Central memory CD8-positive, alpha-beta T cell (primary cell): Measurements from ENCODE around the gene PCP4L1.

Experiments
- ATAC-seq: fragments of 150-1000 bp; cut with Tn5 transposase; replicated peaks from 2 replicates; pipeline ENCODE4 v1.10.0; 2022; ENCODE audit warnings: mild to moderate bottlenecking, moderate FRiP score, moderate number of reproducible peaks; ENCODE audit not compliant: poor library complexity, severe bottlenecking; ENCODE audit errors: extremely low read depth
- DNase-seq, 2 donors: peaks; one replicate each; pipeline ENCODE4 v3.0.0; 2021; ENCODE audit warnings: low spot score in 2 of 2
- H3K27ac Mint-ChIP-seq: one replicate; pipeline ENCODE4 v1.8.0; 2022; ENCODE audit warnings: low read depth, mild to moderate bottlenecking, moderate library complexity, mixed read lengths
- H3K27me3 Mint-ChIP-seq: one replicate; pipeline ENCODE4 v1.8.0; 2022; ENCODE audit warnings: mixed read lengths
- H3K36me3 Mint-ChIP-seq: one replicate; pipeline ENCODE4 v1.8.0; 2022; ENCODE audit warnings: mild to moderate bottlenecking, moderate library complexity, mixed read lengths; ENCODE audit not compliant: insufficient read depth
- H3K4me1 Mint-ChIP-seq: one replicate; pipeline ENCODE4 v1.8.0; 2022; ENCODE audit warnings: mixed read lengths
- H3K4me3 Mint-ChIP-seq: one replicate; pipeline ENCODE4 v1.8.0; 2022; ENCODE audit warnings: mild to moderate bottlenecking, moderate library complexity, mixed read lengths
- H3K9me3 Mint-ChIP-seq: one replicate; pipeline ENCODE4 v1.8.0; 2022; ENCODE audit warnings: mixed read lengths

The PCP4L1 gene

DNA sequence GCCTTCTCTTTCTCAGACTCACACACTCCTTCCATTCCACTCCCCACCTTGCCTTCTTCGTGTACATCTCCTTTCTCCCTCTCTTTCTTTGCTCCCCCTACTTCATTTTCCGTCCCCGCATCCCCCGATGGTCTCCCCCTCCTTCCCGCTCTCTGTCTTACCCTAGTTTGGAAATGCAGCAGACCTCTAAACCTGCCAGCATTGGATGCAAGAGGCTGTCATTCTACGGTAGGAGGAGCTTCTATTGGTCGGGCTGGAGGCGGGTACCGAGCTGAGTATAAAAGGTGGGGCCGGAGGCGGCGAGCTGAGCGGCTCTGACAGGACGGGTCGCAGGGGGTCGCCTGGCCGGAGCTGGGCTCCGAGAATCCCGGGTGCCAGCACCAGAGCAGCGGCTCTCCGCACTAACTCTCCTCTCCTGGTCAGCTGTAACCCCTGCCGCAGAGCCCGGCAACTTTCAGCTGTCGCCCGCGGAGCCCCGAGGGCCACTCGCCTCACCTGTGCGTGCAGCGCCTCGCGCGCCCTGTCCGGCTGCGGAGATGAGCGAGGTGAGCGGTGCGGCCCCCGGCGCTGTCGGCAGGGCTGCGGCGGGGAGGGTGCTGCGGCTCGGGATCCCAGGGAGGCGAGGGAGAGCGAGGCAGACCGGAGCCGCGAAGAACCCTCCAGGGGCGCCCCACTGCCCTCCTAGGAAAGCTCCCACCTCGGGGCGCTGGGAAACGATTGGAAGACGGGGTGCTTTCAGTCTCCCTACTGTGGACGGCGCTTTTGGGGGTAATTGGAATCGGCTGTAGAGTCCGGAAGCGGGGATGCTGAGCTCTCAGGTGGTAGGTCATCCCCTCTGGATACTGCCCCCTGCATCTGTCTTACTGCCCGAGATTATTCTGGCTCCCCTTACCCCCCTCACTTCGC is at the start of gene PCP4L1:
Gene PCP4L1, plus strand, starts transcription at position 307 of the 906 bp plus-strand sequence. Its CDS starts 230 bp downstream, at position 537.
- Mint-ChIP-seq H3K4me1 (peaks cover 21% of the 10 kb centered on the region), H3K4me3 (peak within 1 kb of the TSS; percentile 72), H3K36me3 (peaks cover 2% of the 10 kb centered on the region), H3K27me3 (peaks cover 65% of the 10 kb centered on the region), H3K9me3 (peaks cover 16% of the 10 kb centered on the region), H3K27ac (no peak within 1 kb of the TSS)
- DNase-seq, result no peak
- peak; percentile 52 for ATAC-seq

DNA sequence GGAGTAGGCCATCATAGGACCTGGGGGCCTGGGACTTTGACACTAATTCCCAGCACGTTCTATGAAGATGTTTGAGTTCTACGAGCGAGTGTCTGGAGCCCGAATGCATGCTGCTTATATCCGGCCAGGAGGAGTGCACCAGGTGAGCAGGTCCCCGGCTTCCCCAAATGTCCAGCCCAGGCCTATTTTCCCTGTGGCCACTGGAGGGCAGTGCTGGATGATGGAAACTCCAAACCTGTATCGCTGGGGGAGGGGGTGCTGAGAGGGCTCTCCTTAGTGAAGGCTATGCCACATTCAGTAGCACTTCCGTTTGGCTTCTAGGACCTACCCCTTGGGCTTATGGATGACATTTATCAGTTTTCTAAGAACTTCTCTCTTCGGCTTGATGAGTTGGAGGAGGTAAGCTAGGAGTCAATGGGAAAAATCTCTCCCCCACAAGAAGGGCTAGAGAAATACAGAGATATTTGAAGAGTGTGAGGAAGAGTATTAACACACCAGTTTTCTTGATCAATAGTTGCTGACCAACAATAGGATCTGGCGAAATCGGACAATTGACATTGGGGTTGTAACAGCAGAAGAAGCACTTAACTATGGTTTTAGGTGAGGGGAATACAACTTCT is 48.6 kb upstream of the PCP4L1 start:
- no peak overlapping the region for H3K4me3 Mint-ChIP-seq
- ATAC-seq (peak; percentile 68), DNase-seq (peak; percentile 46 to 55)
- peaks cover 76% of the 10 kb centered on the region for H3K36me3 Mint-ChIP-seq
- peak overlapping the region; percentile 30 for H3K27ac Mint-ChIP-seq
- H3K4me1 Mint-ChIP-seq, result peaks cover 27% of the 10 kb centered on the region
- no peaks in the 10 kb centered on the region for H3K27me3 Mint-ChIP-seq
- H3K9me3 Mint-ChIP-seq, result no peaks in the 10 kb centered on the region

DNA sequence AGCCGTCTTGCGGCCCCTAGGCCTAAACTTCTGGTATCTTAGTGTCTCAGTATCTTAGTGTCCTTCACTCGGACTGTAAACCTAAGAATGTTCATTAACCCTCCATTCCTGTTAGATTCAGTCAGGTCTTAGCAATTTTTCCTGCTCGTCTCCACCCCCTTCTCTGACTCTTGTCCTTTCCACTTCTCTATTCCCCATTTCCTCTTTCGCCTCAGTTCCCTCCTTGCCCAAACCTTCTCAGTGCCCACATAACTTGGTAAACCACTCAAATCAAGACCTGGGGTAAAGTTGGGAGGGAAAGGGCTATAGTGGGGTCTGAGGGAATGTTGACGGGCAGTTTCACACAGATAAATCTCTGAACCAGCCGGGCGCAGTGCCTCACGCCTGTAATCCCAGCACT is 44.2 kb upstream of the PCP4L1 start:
- Mint-ChIP-seq H3K9me3 (no peaks in the 10 kb centered on the region), H3K4me3 (no peak overlapping the region)

DNA sequence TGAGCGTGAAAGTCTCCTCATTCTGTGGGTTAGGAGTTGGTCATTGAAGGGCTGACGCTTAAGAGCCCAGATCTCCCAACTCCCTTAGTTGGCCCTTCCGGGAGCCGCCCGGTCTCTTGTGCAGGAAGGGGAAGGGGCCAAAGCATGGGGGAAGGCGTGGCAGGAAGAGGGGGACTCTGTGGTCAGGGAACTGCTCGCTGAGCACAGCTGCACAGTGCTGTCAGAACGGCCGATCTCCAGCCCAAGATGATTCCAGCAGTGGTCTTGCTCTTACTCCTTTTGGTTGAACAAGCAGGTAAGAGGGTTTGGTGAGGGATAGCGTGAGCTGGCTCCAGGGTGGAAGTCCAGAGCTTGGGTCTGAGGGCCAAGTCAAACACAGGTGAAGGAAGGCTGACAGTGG is 43.5 kb upstream of the PCP4L1 start, which contains the start of gene FCER1G:
Gene FCER1G, plus strand, starts transcription at position 220 of the 400 bp plus-strand sequence. Its CDS starts 27 bp downstream, at position 247.
- DNase-seq, result no peak
- peaks cover 25% of the 10 kb centered on the region for H3K4me1 Mint-ChIP-seq
- peak within 1 kb of the TSS; percentile 3 for H3K27ac Mint-ChIP-seq
- H3K4me3 Mint-ChIP-seq, result peak within 1 kb of the TSS; percentile 26
- H3K36me3 Mint-ChIP-seq, result peaks cover 48% of the 10 kb centered on the region
- H3K27me3 Mint-ChIP-seq, result no peaks in the 10 kb centered on the region
- ATAC-seq, result no peak
- H3K9me3 Mint-ChIP-seq, result no peaks in the 10 kb centered on the region

More for the DNA sequence above, 44.2 kb upstream of the PCP4L1 start:
- Mint-ChIP-seq H3K27me3 (no peaks in the 10 kb centered on the region), H3K27ac (no peak overlapping the region), H3K4me1 (peaks cover 32% of the 10 kb centered on the region), H3K36me3 (peaks cover 55% of the 10 kb centered on the region)
- no peak for ATAC-seq
- DNase-seq, result no peak

DNA sequence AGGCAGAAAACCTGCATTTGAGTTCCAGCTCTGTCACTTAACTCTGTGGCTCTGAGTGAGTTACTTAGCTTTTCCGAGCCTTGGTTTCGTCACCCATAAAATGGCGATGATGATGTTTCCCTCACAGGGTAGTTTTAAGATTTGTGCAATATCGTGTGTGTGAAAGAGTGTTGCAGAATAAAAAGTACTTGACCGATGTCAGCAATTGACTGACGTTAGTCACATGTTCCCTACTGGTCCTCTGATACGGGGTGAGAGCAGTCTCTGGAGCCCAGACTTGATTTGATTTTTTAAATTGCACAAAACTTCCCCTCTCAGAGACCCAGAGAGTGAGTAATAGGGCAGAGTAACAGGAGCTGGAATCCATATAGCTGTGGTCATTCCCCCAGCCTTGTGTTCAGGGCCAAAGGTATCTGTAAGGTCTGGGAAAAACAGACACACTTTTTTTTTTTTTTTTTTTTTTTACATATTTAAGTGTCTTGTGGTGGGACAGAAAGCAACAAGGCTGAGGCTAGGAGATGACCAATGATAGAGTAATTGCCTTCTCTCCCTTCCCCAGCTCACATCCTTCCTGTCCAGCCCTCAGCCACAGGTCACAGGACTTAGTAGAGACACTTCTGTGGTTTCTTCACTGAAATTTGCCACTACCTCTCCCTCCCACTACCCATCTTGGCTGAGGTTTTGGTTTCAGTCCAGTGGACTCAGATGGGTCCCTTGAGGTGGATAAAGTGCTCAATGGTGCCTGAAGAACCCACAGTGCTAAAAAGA is 41.4 kb upstream of the PCP4L1 start:
- Mint-ChIP-seq H3K27ac (peak overlapping the region; percentile 3), H3K36me3 (peaks cover 30% of the 10 kb centered on the region), H3K4me3 (peak overlapping the region; percentile 21), H3K4me1 (peaks cover 24% of the 10 kb centered on the region), H3K27me3 (no peaks in the 10 kb centered on the region), H3K9me3 (no peaks in the 10 kb centered on the region)
- ATAC-seq, result no peak
- DNase-seq, result no peak

DNA sequence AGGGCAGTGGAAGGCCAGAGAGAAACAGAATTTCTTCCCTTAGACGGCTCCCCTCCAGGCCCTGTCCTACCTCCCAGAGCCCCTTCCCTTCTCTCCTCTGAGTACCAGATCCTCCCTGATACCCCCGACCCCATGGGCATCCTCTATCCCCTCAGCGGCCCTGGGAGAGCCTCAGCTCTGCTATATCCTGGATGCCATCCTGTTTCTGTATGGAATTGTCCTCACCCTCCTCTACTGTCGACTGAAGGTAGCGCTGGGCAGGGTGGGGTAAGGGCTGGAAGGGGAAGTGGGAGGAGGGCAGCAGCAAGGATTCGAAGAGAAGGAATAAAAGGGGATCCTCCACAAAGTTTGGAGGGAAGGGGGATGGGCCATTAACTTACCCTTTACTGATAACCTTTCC is 40.7 kb upstream of the PCP4L1 start:
- H3K4me3 Mint-ChIP-seq, result no peak overlapping the region
- H3K27ac Mint-ChIP-seq, result no peak overlapping the region
- no peak for DNase-seq
- H3K36me3 Mint-ChIP-seq, result peaks cover 24% of the 10 kb centered on the region
- H3K27me3 Mint-ChIP-seq, result no peaks in the 10 kb centered on the region
- peaks cover 24% of the 10 kb centered on the region for H3K4me1 Mint-ChIP-seq
- no peaks in the 10 kb centered on the region for H3K9me3 Mint-ChIP-seq
- ATAC-seq, result no peak

DNA sequence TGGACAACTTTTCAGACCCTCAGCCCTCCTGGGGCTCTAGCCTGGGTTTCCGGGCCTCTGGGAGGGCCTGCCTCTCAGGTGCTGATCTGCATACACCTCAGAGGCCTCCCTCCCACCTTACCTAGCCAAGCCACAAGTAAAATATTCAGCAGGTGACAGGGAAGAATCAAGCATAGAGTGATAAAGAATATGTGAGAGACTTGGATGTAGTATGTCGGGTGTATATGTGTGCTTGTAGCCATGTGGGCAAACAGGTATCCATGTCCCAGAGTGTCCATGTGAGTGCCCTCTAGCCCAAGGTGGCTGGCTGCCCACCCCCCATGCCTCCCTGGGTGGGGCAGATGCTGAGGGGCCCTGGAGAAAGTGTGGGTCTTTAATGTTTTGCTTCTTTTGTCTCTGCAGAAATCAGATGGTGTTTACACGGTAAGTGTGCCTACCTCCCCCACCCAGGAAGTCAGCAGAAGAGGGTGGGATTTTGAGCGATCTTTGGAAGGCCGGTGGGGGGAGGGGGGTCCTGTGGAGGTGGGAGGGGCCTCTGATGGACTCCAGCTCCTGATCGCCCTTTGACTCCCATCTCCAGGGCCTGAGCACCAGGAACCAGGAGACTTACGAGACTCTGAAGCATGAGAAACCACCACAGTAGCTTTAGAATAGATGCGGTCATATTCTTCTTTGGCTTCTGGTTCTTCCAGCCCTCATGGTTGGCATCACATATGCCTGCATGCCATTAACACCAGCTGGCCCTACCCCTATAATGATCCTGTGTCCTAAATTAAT is 40.1 kb upstream of the PCP4L1 start:
- H3K9me3 Mint-ChIP-seq, result no peaks in the 10 kb centered on the region
- no peaks in the 10 kb centered on the region for H3K27me3 Mint-ChIP-seq
- H3K36me3 Mint-ChIP-seq, result peaks cover 18% of the 10 kb centered on the region
- H3K27ac Mint-ChIP-seq, result peak overlapping the region; percentile 47
- H3K4me3 Mint-ChIP-seq, result no peak overlapping the region
- DNase-seq, result no peak
- ATAC-seq, result no peak
- peaks cover 26% of the 10 kb centered on the region for H3K4me1 Mint-ChIP-seq

DNA sequence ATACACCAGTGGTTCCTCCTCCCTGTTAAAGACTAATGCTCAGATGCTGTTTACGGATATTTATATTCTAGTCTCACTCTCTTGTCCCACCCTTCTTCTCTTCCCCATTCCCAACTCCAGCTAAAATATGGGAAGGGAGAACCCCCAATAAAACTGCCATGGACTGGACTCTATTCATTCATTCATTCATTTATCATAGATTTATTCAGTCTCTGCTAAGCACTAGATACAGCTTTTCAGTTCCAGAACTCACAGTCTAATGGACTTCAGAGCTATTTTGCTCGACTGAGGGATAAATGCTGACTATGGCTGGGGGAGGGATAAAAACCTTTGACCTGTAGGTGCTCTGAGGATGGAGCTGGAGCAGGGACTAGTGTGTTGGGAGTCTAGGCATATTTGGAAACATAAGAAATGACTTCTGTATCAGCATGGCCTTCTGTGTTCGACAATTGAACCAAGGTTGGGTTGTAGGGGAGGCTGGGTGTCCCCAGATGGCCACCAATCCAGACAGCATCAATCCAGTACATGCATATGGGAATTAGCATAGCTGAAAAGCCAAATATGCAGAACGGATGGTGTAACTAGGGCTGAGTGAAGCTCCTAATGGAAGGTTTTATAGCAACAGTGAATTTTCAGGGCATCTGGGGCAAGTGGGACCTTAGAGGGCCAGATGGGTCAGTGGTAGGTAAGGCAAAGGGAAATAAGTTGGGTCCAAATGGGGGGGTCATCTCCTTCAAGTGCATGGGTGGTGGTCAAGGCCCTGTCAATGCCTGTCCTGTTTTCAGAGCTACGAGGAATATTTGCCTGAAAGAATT is 39.3 kb upstream of the PCP4L1 start:
- peaks cover 10% of the 10 kb centered on the region for H3K36me3 Mint-ChIP-seq
- ATAC-seq (no peak), DNase-seq (no peak)
- H3K4me3 Mint-ChIP-seq, result no peak overlapping the region
- H3K27ac Mint-ChIP-seq, result no peak overlapping the region
- H3K4me1 Mint-ChIP-seq, result peaks cover 33% of the 10 kb centered on the region
- no peaks in the 10 kb centered on the region for H3K27me3 Mint-ChIP-seq
- no peaks in the 10 kb centered on the region for H3K9me3 Mint-ChIP-seq

DNA sequence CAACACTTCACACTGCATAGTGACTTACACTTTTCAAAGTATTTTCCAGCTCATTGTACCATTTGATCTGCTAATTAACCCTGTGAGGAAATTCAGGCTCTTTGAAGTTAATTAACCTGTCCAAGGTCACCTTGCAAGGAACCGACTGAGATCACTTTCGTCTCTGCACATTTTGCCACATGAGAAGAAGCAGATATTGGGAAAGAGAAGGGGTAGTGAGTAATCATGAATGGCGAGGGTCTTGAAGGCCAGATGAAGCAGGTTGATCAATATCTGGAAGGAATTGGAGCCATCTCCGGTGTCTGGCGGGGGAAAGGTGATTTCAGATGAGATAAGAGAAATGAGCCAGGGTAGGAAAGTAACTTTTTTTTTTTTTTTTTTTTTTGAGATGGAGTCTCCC is 38.5 kb upstream of the PCP4L1 start:
- ATAC-seq (no peak), DNase-seq (no peak)
- no peak overlapping the region for H3K4me3 Mint-ChIP-seq
- H3K9me3 Mint-ChIP-seq, result no peaks in the 10 kb centered on the region
- no peaks in the 10 kb centered on the region for H3K27me3 Mint-ChIP-seq
- no peak overlapping the region for H3K27ac Mint-ChIP-seq
- peaks cover 4% of the 10 kb centered on the region for H3K36me3 Mint-ChIP-seq
- peaks cover 33% of the 10 kb centered on the region for H3K4me1 Mint-ChIP-seq

DNA sequence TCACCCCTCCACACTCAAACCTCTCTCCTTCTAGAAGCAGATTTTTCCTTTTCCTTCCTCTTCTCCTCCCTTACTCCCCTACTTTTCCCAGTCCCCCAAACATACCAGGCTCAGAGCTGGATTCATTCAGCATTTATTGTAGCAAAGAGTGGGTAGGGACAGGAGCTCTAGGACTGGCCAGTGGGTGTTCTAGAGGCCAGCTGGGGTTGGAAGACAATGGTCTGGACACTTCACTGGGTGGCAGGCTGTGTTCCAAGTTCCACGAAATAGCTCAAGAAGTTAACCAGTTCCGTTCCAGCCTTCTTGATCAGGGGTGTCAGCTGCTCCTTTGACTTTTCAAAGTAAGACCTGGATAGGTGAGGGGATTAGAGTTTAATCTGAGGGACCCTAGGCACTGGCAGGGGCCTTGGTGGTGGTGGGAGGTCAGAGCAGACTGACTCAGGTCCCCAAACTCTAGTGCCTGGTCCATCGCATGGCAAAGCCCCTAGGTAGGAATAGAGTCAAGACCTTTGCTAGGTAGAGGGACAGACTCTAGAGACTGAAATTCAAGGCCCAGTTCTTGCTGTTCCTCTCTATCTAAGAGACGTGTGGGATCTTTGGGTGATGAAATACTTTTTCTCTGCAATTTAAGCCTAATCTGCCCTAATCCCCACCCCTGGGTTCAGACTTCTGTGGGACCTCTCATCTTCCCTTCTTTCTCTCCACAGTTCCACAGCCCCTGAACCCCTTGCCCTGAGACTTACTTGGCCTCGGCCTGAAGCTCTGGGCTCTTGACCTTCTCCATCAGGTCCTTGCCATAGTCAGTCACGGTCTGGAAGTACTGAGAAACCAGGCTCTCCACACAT is 36.1 kb upstream of the PCP4L1 start:
- peaks cover 6% of the 10 kb centered on the region for H3K36me3 Mint-ChIP-seq
- H3K27me3 Mint-ChIP-seq, result no peaks in the 10 kb centered on the region
- DNase-seq, result no peak
- no peak for ATAC-seq
- no peak overlapping the region for H3K4me3 Mint-ChIP-seq
- H3K27ac Mint-ChIP-seq, result no peak overlapping the region
- H3K9me3 Mint-ChIP-seq, result no peaks in the 10 kb centered on the region
- H3K4me1 Mint-ChIP-seq, result peaks cover 51% of the 10 kb centered on the region
